ENCODE results near the gene SLC39A6.

- TF ChIP-seq POLR2A (IDR thresholded peaks at IDR 0.05; ENCODE audit: low read length) (no peak), GATA1 (IDR thresholded peaks at IDR 0.05; ENCODE audit: low read depth, low read length) (no peak)
These were observed 24.4 kb downstream of the SLC39A6 start for GRCh38 chr18:36104749-36105148.

Data from erythroblast (primary cell).